Nephron (organoid): ENCODE data around the gene OR4K13.

Source experiments
- H3K27ac Mint-ChIP-seq, 3 experiments: 2 replicates each; pipeline ENCODE4 v1.8.0; 2020; ENCODE audit warnings: mixed read lengths in 3 of 3, mild to moderate bottlenecking in 2 of 3, moderate library complexity in 1 of 3
- H3K27me3 Mint-ChIP-seq: 2 replicates; pipeline ENCODE4 v1.8.0; 2021; ENCODE audit warnings: low read depth, mild to moderate bottlenecking, moderate library complexity, mixed read lengths
- H3K36me3 Mint-ChIP-seq: 2 replicates; pipeline ENCODE4 v1.8.0; 2020; ENCODE audit warnings: low read depth, mixed read lengths
- H3K4me1 Mint-ChIP-seq: 2 replicates; pipeline ENCODE4 v1.8.0; 2020; ENCODE audit warnings: mixed read lengths
- H3K4me3 Mint-ChIP-seq, 3 experiments: 2 replicates each; pipeline ENCODE4 v1.8.0; 2020; ENCODE audit warnings: mild to moderate bottlenecking in 3 of 3, mixed read lengths in 3 of 3, moderate library complexity in 2 of 3
- H3K9me3 Mint-ChIP-seq: 2 replicates; pipeline ENCODE4 v1.8.0; 2020; ENCODE audit warnings: mixed read lengths
- CTCF ChIP-seq, 3 experiments: fragments of 200-600 bp; sonication (generic); IDR thresholded peaks; one replicate each; pipeline ENCODE4 v1.5.0; 2021; ENCODE audit warnings: antibody characterized with exemption in 3 of 3; ENCODE audit not compliant: unreplicated experiment in 3 of 3

Gene OR4K13

GRCh38 chr14:20035938-20036337 lies at the start of gene OR4K13:
Gene OR4K13 (minus strand): TSS chr14:20036038. CDS start chr14:20034758, 1,280 bp downstream.
- Mint-ChIP-seq H3K9me3 (peaks cover 33% of the 10 kb centered on the region), H3K4me1 (no peaks in the 10 kb centered on the region), H3K4me3 (no peak within 1 kb of the TSS), H3K27ac (no peak within 1 kb of the TSS), H3K36me3 (no peaks in the 10 kb centered on the region), H3K27me3 (no peaks in the 10 kb centered on the region)
- TF ChIP-seq CTCF (IDR thresholded peaks at IDR 0.05; ENCODE audit: unreplicated experiment in 3 of 3) = no peak

- no peaks in the 10 kb centered on the region for H3K36me3 Mint-ChIP-seq
- H3K9me3 Mint-ChIP-seq = peaks cover 24% of the 10 kb centered on the region
- TF ChIP-seq CTCF (IDR thresholded peaks at IDR 0.05; ENCODE audit: unreplicated experiment in 3 of 3) = no peak
- no peak within 1 kb of the TSS for H3K4me3 Mint-ChIP-seq
- H3K27me3 Mint-ChIP-seq = no peaks in the 10 kb centered on the region
- no peaks in the 10 kb centered on the region for H3K4me1 Mint-ChIP-seq
- H3K27ac Mint-ChIP-seq = no peak within 1 kb of the TSS
These were observed 23.9 kb upstream of the OR4K13 start, which contains the start of gene OR4L1 for GRCh38 chr14:20059745-20060144. Gene OR4L1 (plus strand): TSS chr14:20060045. CDS start chr14:20060045, 0 bp downstream.

- H3K4me3 Mint-ChIP-seq = no peak overlapping the region
- H3K27ac Mint-ChIP-seq = no peak overlapping the region
- no peak for TF ChIP-seq CTCF (IDR thresholded peaks at IDR 0.05; ENCODE audit: unreplicated experiment in 3 of 3)
- H3K4me1 Mint-ChIP-seq = no peaks in the 10 kb centered on the region
- peaks cover 46% of the 10 kb centered on the region for H3K9me3 Mint-ChIP-seq
- H3K36me3 Mint-ChIP-seq = no peaks in the 10 kb centered on the region
- H3K27me3 Mint-ChIP-seq = no peaks in the 10 kb centered on the region
These were observed 12.4 kb upstream of the OR4K13 start for GRCh38 chr14:20048202-20048601.

- Mint-ChIP-seq H3K36me3 (no peaks in the 10 kb centered on the region), H3K27ac (no peak overlapping the region), H3K27me3 (no peaks in the 10 kb centered on the region), H3K9me3 (peaks cover 39% of the 10 kb centered on the region), H3K4me3 (no peak overlapping the region), H3K4me1 (no peaks in the 10 kb centered on the region)
- TF ChIP-seq CTCF (IDR thresholded peaks at IDR 0.05; ENCODE audit: unreplicated experiment in 3 of 3) = no peak
These were observed 8.4 kb upstream of the OR4K13 start for GRCh38 chr14:20044243-20044642.

GRCh38 chr14:20035449-20035848 lies 389 bp downstream of the OR4K13 start:
- Mint-ChIP-seq H3K36me3 (no peaks in the 10 kb centered on the region), H3K9me3 (peaks cover 35% of the 10 kb centered on the region), H3K4me1 (no peaks in the 10 kb centered on the region)

More at GRCh38 chr14:20035449-20035848, 389 bp downstream of the OR4K13 start:
- no peak overlapping the region for H3K27ac Mint-ChIP-seq
- H3K27me3 Mint-ChIP-seq = no peaks in the 10 kb centered on the region
- H3K4me3 Mint-ChIP-seq = no peak overlapping the region
- TF ChIP-seq CTCF (IDR thresholded peaks at IDR 0.05; ENCODE audit: unreplicated experiment in 3 of 3) = no peak
